Activated naive CD4-positive, alpha-beta T cell treated with anti-CD3 and anti-CD28 coated beads, Interleukin-2, amount 50 U/mL, for 24 hours (primary cell): ENCODE measurements around the gene OPTN.
"Not testable (repeated sequence)": the region's sequence is repeated elsewhere in the genome, so short reads cannot be mapped to it uniquely, and the experiment has no call there.

Experiments used
- H3K27ac Mint-ChIP-seq: one replicate; pipeline ENCODE4 v1.8.0; 2021; ENCODE audit warnings: mild to moderate bottlenecking, mixed read lengths
- H3K27me3 Mint-ChIP-seq: one replicate; pipeline ENCODE4 v1.8.0; 2021; ENCODE audit warnings: mixed read lengths
- H3K36me3 Mint-ChIP-seq: one replicate; pipeline ENCODE4 v1.8.0; 2021; ENCODE audit warnings: mixed read lengths
- H3K4me1 Mint-ChIP-seq: one replicate; pipeline ENCODE4 v1.8.0; 2021; ENCODE audit warnings: mixed read lengths
- H3K4me3 Mint-ChIP-seq: one replicate; pipeline ENCODE4 v1.8.0; 2021; ENCODE audit warnings: mild to moderate bottlenecking, mixed read lengths
- H3K9me3 Mint-ChIP-seq: one replicate; pipeline ENCODE4 v1.8.0; 2021; ENCODE audit warnings: mixed read lengths

OPTN gene

DNA sequence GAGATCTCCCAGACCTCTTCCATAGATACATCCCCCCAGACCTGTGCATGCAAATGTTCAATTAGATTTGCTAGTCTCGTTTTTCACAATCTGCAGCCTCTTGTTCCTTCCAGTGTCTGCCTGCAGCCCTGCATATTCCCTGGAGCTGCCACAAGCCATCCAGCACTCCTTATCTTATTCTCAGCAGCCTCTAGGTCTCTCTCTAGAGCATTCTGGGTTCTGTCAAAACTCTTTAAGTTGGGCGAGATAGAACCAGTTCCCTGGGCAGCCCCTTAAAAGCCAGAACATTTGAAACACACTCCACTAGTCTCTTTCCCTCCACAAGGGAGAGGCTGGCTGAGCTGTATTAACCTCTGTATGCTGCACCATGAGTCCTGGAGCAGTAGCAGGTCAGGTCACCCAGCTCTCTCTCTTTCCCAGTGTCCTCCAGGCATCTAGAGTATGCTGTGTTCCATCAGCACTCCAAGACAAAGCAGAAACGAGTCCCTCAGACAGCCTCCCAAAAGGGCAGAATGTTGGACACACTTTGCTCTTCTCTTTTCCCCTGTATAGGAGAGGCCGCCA is 40.7 kb downstream of the OPTN start:
- Mint-ChIP-seq H3K4me1 (no peaks in the 10 kb centered on the region), H3K4me3 (no peak overlapping the region), H3K27ac (no peak overlapping the region), H3K27me3 (no peaks in the 10 kb centered on the region), H3K36me3 (peaks cover 42% of the 10 kb centered on the region), H3K9me3 (peaks cover 11% of the 10 kb centered on the region)

DNA sequence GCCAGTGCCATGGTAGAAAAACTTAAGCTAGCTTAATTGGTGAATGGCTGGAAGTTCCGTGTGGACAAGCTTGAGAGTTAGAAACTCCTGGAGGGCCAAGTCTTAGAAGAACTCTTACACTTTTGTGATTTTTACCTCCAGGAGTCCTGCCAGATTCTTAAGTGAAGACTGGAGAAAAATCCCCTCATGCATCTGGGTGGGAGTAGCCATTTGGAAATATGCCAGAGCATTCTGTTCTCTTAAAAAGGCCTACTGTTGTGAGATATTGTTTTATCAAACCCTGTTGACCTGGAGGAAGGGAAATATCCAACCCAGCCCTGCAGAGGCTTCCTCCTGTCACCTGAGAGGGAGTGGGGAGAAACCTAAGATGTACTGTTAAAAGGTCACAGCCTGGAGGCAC is 43.8 kb downstream of the OPTN start:
- no peak overlapping the region for H3K27ac Mint-ChIP-seq
- H3K4me3 Mint-ChIP-seq = no peak overlapping the region
- peaks cover 37% of the 10 kb centered on the region for H3K36me3 Mint-ChIP-seq
- no peaks in the 10 kb centered on the region for H3K27me3 Mint-ChIP-seq
- H3K4me1 Mint-ChIP-seq = no peaks in the 10 kb centered on the region
- H3K9me3 Mint-ChIP-seq = peaks cover 11% of the 10 kb centered on the region

DNA sequence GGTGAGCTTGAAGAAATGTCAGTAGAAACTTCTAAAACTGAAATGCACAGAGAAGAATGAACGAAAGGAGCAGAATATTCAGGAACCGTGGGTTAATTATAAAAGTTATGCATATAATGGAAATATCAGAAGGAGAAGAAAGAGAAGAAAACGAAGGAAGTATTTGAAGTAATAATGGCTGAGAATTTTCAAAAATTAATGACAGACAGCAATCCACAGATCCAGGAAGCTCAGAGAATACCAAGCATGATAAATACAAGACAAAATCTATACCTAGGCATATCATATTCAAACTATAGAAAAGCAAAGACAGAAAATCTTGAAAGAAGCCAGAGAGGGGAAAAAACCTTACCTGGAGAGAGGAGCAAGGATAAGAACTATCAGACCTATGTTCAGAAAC is 44.9 kb downstream of the OPTN start:
- no peaks in the 10 kb centered on the region for H3K27me3 Mint-ChIP-seq
- H3K36me3 Mint-ChIP-seq = peaks cover 37% of the 10 kb centered on the region
- peaks cover 11% of the 10 kb centered on the region for H3K9me3 Mint-ChIP-seq
- no peak overlapping the region for H3K4me3 Mint-ChIP-seq
- no peaks in the 10 kb centered on the region for H3K4me1 Mint-ChIP-seq
- H3K27ac Mint-ChIP-seq = no peak overlapping the region

DNA sequence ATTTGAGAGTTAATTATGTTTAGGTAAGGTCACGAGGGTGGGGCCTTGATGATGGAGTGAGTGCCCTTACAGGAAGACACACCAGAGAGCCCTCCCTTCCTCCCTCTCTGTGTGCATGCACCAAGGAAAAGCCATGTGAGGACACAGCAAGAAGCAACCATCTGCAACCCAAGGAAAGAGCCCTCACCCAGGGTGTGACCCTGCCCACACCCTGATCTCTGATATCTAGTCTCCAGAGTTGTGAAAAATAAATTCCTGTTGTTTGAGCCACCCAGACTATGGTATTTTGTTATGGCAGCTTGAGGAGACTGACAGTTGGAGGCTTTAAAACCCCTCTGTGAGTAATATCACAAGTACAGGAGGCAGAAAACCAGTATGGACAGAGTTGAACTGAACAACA is 46.4 kb downstream of the OPTN start:
- Mint-ChIP-seq H3K4me1 (no peaks in the 10 kb centered on the region), H3K36me3 (peaks cover 24% of the 10 kb centered on the region), H3K9me3 (peaks cover 11% of the 10 kb centered on the region), H3K27me3 (no peaks in the 10 kb centered on the region), H3K4me3 (no peak overlapping the region), H3K27ac (no peak overlapping the region)

DNA sequence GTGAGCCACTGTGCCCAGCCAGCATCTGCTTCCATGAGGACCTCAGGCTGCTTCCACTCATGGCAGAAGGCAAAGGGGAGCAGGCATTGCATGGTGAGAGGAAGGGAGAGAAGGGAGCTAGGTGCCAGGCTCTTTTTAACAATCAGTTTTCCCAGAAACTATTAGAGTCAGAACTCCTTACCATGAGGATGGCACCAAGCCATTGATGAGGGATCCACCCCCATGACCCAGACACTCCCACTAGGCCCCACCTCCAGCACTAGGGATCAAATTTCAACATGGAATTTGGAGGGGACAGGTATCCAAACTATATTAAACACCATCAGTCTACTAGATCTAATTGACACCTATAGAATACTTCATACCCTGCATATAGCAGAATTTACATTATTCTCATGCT is 47.2 kb downstream of the OPTN start:
- Mint-ChIP-seq H3K4me1 (no peaks in the 10 kb centered on the region), H3K9me3 (peaks cover 11% of the 10 kb centered on the region), H3K27ac (no peak overlapping the region), H3K4me3 (no peak overlapping the region), H3K36me3 (peaks cover 23% of the 10 kb centered on the region), H3K27me3 (no peaks in the 10 kb centered on the region)

DNA sequence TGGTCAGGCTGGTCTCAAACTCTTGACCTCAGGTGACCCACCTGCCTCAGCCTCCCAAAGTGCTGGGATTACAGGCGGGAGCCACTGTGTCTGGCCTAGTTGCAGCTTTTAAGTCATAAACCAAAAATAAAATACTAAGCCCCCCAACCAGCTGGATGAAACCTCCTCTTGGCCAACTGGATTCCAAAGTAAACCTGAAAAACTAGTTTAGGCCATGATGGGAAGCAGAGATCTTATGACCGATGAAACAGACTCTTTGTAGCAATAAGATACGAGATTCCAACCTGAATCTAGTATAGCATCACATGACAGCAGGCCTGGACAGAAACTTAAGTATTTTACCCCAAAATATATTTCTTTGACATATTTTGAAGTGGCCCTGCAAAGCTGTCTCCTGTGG is 52.3 kb downstream of the OPTN start:
- Mint-ChIP-seq H3K27me3 (no peaks in the 10 kb centered on the region), H3K9me3 (no peaks in the 10 kb centered on the region), H3K4me3 (no peak overlapping the region), H3K36me3 (peaks cover 3% of the 10 kb centered on the region), H3K27ac (no peak overlapping the region), H3K4me1 (no peaks in the 10 kb centered on the region)

DNA sequence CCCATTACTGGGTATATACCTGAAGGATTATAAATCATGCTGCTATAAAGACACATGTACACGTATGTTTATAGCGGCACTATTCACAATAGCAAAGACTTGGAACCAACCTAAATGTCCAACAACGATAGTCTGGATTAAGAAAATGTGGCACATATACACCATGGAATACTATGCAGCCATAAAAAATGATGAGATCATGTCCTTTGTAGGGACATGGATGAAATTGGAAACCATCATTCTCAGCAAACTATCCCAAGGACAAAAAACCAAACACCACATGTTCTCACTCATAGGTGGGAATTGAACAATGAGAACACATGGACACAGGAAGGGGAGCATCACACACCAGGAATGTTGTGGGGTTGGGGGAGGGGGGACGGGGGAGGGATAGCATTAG is 55.9 kb downstream of the OPTN start:
- not testable (repeated sequence) for H3K27ac Mint-ChIP-seq, H3K36me3 Mint-ChIP-seq, H3K9me3 Mint-ChIP-seq, H3K4me3 Mint-ChIP-seq, H3K4me1 Mint-ChIP-seq, H3K27me3 Mint-ChIP-seq

DNA sequence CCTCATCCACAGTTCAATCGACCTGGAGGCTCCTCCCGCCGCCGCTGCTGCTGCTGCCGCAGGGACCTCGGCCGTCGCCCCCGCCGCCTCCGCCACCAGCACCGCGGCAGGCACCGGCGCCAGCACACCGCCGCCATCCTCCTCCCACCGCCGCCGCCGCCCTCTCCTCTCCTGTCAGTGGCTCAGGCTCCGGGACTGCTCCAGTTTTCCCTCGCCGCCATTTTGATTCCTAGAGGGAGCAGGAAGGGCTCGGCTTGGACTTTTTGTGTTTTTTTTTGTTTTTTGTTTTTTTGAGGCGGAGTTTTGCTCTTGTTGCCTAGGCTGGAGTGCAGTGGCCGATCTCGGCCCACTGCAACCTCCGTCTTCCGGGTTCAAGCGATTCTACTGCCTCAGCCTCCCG is 58.4 kb downstream of the OPTN start:
- Mint-ChIP-seq H3K4me1 (peaks cover 19% of the 10 kb centered on the region), H3K27me3 (no peaks in the 10 kb centered on the region), H3K27ac (peak overlapping the region; percentile 65), H3K9me3 (no peaks in the 10 kb centered on the region), H3K36me3 (peaks cover 3% of the 10 kb centered on the region), H3K4me3 (peak overlapping the region; percentile 62)

DNA sequence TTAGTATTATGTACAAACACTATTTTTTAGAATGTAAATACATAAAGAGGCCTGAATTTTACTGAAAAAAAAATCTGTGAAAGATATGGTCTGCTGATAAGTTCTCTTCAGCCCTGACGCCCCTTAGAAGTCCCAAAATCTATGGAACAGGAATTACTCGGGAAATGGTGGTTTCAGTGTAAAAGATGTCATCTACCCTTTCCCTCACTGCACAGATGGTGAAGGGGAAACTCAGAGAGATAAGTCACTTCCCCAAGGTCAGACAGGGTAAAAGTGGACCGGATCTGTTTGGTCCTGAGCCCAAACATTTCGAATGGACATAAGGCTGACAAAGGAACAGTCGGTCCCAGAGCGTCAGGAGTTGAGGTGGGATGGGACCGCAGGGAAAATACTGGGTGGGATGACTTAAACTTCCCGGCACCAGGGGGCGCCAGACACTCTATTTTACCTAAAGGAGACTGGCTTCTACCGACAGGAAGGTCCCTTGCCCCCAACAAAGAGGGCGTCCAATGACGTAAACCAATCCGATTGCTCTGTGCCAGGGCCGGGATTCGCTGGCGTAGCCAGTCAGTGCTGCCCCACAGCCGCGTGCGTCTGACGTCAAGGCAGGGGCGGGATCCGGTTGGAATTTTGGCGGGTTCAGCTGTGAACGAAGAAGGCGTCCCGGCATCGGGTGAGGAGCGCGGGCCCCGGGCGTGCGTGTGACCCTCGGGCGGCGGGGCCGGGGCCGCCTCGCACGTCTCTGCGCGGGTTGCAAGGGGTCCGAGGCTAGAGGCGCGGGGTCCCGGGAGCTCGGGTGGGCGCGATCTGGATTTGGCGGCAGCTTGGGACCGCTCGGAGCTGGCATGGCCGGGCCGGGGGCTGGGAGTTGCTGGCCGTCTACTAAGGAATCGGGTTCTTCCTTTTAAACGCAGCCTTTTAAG is 61.2 kb downstream of the OPTN start, which contains the start of gene MCM10:
Gene MCM10, plus strand, starts transcription at position 625 of the 923 bp plus-strand sequence. CDS start 2,645 bp downstream, outside the sequence.
- no peaks in the 10 kb centered on the region for H3K36me3 Mint-ChIP-seq
- H3K4me3 Mint-ChIP-seq = peak within 1 kb of the TSS; percentile 87
- no peaks in the 10 kb centered on the region for H3K9me3 Mint-ChIP-seq
- H3K27ac Mint-ChIP-seq = peak within 1 kb of the TSS; percentile 85
- no peaks in the 10 kb centered on the region for H3K27me3 Mint-ChIP-seq
- H3K4me1 Mint-ChIP-seq = peaks cover 19% of the 10 kb centered on the region

DNA sequence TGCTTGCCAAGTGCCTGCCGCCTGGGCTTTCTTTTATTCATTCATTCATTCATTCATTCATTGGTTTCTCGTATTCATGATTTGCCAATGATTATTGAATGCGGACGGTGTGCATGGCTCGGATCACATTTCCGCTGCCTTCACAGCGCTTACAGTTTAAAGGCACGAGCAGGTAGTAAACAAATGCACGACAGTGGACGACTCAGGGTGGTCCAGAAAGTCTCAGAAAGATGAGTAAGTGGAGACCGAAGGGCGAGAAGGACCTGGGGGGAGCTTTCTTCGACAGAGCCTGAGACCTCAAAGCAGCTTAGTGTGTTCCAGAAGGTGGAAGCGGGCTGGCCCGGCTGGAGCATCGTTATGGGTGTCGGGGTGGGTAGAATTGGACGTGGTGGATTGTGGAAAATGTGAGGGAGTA is 61.9 kb downstream of the OPTN start:
- peaks cover 19% of the 10 kb centered on the region for H3K4me1 Mint-ChIP-seq

DNA sequence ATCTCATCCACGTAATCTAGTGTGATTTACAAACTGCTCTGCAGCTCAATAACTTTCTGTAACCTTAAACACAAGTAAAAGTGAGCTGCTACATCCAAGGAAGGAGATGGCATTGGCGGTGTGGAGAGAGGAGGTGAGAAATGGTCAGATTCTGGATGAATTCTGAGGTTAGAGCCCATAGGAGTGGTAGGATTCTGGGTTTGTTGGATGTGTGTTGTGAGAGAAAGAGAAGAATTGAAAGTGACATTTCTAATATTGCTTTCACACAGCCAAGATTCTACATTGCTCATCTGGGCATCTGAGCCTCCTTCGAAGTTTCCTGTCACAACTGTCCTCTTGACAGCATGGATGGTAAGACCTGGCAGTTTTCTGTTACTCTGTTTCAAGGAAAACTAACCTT is 63.9 kb downstream of the OPTN start:
- no peak overlapping the region for H3K27ac Mint-ChIP-seq
- H3K4me3 Mint-ChIP-seq = no peak overlapping the region
- H3K27me3 Mint-ChIP-seq = no peaks in the 10 kb centered on the region
- H3K9me3 Mint-ChIP-seq = no peaks in the 10 kb centered on the region
- H3K4me1 Mint-ChIP-seq = peaks cover 19% of the 10 kb centered on the region
- H3K36me3 Mint-ChIP-seq = no peaks in the 10 kb centered on the region

More for the DNA sequence above, 61.9 kb downstream of the OPTN start:
- Mint-ChIP-seq H3K27me3 (no peaks in the 10 kb centered on the region), H3K4me3 (peak overlapping the region; percentile 87), H3K9me3 (no peaks in the 10 kb centered on the region), H3K27ac (peak overlapping the region; percentile 19), H3K36me3 (no peaks in the 10 kb centered on the region)

DNA sequence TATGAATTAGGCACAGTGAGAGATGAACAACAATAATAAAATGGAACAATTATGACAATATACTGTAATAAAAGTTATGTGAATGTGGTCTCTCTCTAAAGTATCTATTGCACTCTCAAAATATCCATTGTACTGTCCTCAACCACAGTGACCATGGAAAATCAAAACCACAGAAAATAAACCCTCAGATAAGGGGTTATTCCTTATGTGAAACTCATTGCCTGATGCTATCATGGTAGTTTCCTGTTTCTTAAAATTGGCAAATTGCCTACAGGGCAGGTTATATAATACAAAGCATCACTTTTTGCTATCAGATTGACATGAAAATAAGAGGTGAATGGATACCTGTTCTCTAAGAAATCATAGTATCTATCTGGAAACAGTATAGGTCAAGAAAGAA is 65.2 kb downstream of the OPTN start:
- no peaks in the 10 kb centered on the region for H3K36me3 Mint-ChIP-seq
- no peak overlapping the region for H3K27ac Mint-ChIP-seq
- no peak overlapping the region for H3K4me3 Mint-ChIP-seq
- H3K4me1 Mint-ChIP-seq = peaks cover 19% of the 10 kb centered on the region
- H3K9me3 Mint-ChIP-seq = no peaks in the 10 kb centered on the region
- no peaks in the 10 kb centered on the region for H3K27me3 Mint-ChIP-seq

DNA sequence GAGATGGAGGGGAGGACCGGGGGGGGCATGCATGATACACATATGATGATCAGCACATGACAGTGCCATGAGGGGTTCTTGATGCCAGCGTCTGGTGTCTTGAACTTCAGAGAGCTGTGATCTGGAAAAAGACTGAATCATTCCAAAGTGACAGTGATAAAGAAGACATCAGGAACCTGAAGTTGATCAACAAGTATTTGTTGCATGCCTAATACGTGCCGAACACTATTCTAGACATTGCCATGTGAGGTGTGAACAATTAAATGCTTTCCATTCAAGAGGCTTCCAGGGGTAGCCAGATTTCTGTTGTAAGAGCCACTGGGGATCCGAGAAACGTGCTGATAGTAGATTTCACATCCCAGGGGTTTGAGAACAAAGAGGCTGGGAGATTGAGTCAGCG is 67.6 kb downstream of the OPTN start:
- Mint-ChIP-seq H3K4me3 (no peak overlapping the region), H3K27ac (no peak overlapping the region), H3K9me3 (no peaks in the 10 kb centered on the region), H3K36me3 (no peaks in the 10 kb centered on the region), H3K4me1 (no peaks in the 10 kb centered on the region), H3K27me3 (no peaks in the 10 kb centered on the region)

DNA sequence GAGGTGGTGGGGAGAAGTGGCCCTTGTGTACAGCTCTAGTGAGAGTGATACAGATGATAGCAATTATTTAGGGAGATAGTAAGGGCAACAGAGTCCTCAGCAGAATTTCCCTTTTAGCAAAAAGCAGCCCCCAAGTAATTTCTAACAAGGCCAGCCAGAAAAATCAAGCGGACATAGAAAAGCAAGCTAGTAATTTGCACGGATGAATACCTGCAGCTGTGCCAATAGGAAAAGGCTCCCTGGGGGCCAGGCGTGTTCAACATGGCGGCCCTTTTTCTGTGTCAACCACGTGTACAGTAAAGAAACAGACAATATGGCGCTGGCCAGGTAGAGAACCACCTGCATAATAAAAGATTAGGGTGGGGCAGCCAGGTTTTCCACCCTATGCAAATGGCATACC is 68.8 kb downstream of the OPTN start:
- no peak overlapping the region for H3K27ac Mint-ChIP-seq
- no peaks in the 10 kb centered on the region for H3K4me1 Mint-ChIP-seq
- H3K9me3 Mint-ChIP-seq = no peaks in the 10 kb centered on the region
- H3K36me3 Mint-ChIP-seq = no peaks in the 10 kb centered on the region
- H3K27me3 Mint-ChIP-seq = no peaks in the 10 kb centered on the region
- no peak overlapping the region for H3K4me3 Mint-ChIP-seq

DNA sequence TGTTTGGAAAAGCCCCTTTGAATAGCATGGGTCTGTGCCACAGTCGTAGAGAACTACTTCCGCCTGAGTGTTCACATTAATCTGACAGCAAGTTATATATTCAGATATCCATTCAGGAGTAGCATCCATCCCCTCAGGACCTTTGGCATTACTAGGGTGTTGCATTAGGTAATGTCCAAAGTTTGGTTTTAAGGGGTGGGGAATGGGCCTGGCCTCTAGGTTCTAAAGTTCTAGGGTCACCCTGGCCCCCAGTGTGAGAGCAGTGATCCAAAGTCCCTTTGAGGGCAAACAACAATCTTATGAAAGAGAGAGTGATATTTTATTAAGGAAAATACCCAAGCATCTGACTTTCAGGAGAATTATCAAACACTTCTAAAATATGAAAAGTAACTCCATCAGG is 73.7 kb downstream of the OPTN start:
- H3K9me3 Mint-ChIP-seq = no peaks in the 10 kb centered on the region
- no peaks in the 10 kb centered on the region for H3K27me3 Mint-ChIP-seq
- H3K27ac Mint-ChIP-seq = no peak overlapping the region
- no peak overlapping the region for H3K4me3 Mint-ChIP-seq
- peaks cover 2% of the 10 kb centered on the region for H3K36me3 Mint-ChIP-seq
- no peaks in the 10 kb centered on the region for H3K4me1 Mint-ChIP-seq

DNA sequence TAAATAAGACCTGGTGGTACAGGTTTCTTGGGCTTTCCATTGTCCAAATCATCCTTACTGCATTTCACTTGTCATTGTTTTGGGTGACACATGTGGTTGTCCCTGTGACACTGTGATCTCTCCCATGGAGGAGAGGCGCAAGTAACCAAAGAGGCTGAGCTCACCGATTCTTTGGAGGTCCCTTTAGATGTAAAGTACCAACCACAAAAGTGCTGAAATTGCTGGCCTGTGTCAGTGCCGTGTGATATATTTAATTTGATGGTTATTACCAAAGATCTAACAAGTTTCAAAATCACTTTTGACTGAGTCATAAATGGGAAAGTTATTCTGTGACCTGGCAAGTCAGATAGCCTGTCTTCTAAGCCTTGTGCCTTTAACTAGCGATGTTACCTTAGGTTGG is 80.8 kb downstream of the OPTN start:
- H3K36me3 Mint-ChIP-seq = no peaks in the 10 kb centered on the region

More for the DNA sequence above, 80.8 kb downstream of the OPTN start:
- H3K4me3 Mint-ChIP-seq = no peak overlapping the region
- H3K27ac Mint-ChIP-seq = no peak overlapping the region
- H3K4me1 Mint-ChIP-seq = no peaks in the 10 kb centered on the region
- H3K27me3 Mint-ChIP-seq = no peaks in the 10 kb centered on the region
- no peaks in the 10 kb centered on the region for H3K9me3 Mint-ChIP-seq
